ENCODE data around the gene RTTN.
"Not testable (repeated sequence)": the region's sequence is repeated elsewhere in the genome, so short reads cannot be mapped to it uniquely, and the experiment has no call there.

The RTTN gene

GRCh38 chr18:69995774-69996173 is 209.7 kb downstream of the RTTN start:
- in situ Hi-C loops (cut with MboI; ENCODE audit: low sequenced_read_pairs), result no loop called here

- in situ Hi-C loops (cut with MboI; ENCODE audit: low sequenced_read_pairs), result no loop called here
These were observed 212.7 kb downstream of the RTTN start for GRCh38 chr18:69992776-69993175.

- in situ Hi-C loops (cut with MboI; ENCODE audit: low sequenced_read_pairs), result no loop called here
These were observed 217.6 kb downstream of the RTTN start for GRCh38 chr18:69987870-69988269.

GRCh38 chr18:69985239-69985638 is 220.2 kb downstream of the RTTN start:
- in situ Hi-C loops (cut with MboI; ENCODE audit: low sequenced_read_pairs), result no loop called here

GRCh38 chr18:69982417-69982816 is 223.1 kb downstream of the RTTN start:
- in situ Hi-C loops (cut with MboI; ENCODE audit: low sequenced_read_pairs), result no loop called here

GRCh38 chr18:69981948-69982347 is 223.5 kb downstream of the RTTN start:
- in situ Hi-C loops (cut with MboI; ENCODE audit: low sequenced_read_pairs), result no loop called here

- in situ Hi-C loops (cut with MboI; ENCODE audit: low sequenced_read_pairs), result no loop called here
These were observed 224.3 kb downstream of the RTTN start for GRCh38 chr18:69980982-69981804.

GRCh38 chr18:69980509-69980908 is 225.0 kb downstream of the RTTN start:
- in situ Hi-C loops (cut with MboI; ENCODE audit: low sequenced_read_pairs), result no loop called here

- in situ Hi-C loops (cut with MboI; ENCODE audit: low sequenced_read_pairs), result no loop called here
These were observed 226.5 kb downstream of the RTTN start for GRCh38 chr18:69978732-69979715.

- in situ Hi-C loops (cut with MboI; ENCODE audit: low sequenced_read_pairs), result not testable (repeated sequence)
These were observed 230.2 kb downstream of the RTTN start for GRCh38 chr18:69975294-69975693.

GRCh38 chr18:69974365-69974764 is 231.1 kb downstream of the RTTN start:
- in situ Hi-C loops (cut with MboI; ENCODE audit: low sequenced_read_pairs), result no loop called here

- in situ Hi-C loops (cut with MboI; ENCODE audit: low sequenced_read_pairs), result no loop called here
These were observed 236.0 kb downstream of the RTTN start for GRCh38 chr18:69969491-69969890.

GRCh38 chr18:69968039-69968438 is 237.4 kb downstream of the RTTN start:
- in situ Hi-C loops (cut with MboI; ENCODE audit: low sequenced_read_pairs), result no loop called here

GRCh38 chr18:69963196-69963595 is 242.3 kb downstream of the RTTN start:
- in situ Hi-C loops (cut with MboI; ENCODE audit: low sequenced_read_pairs), result no loop called here

- in situ Hi-C loops (cut with MboI; ENCODE audit: low sequenced_read_pairs), result no loop called here
These were observed 243.8 kb downstream of the RTTN start for GRCh38 chr18:69961718-69962117.

- in situ Hi-C loops (cut with MboI; ENCODE audit: low sequenced_read_pairs), result no loop called here
These were observed 247.1 kb downstream of the RTTN start for GRCh38 chr18:69958422-69958821.

GRCh38 chr18:69957747-69958146 is 247.7 kb downstream of the RTTN start:
- in situ Hi-C loops (cut with MboI; ENCODE audit: low sequenced_read_pairs), result no loop called here

- in situ Hi-C loops (cut with MboI; ENCODE audit: low sequenced_read_pairs), result no loop called here
These were observed 248.5 kb downstream of the RTTN start for GRCh38 chr18:69956665-69957620.

- in situ Hi-C loops (cut with MboI; ENCODE audit: low sequenced_read_pairs), result no loop called here
These were observed 249.4 kb downstream of the RTTN start for GRCh38 chr18:69956057-69956456.

GRCh38 chr18:69954719-69955480 is 250.6 kb downstream of the RTTN start:
- in situ Hi-C loops (cut with MboI; ENCODE audit: low sequenced_read_pairs), result no loop called here
